Eye (tissue), 1 donor: ENCODE results near the gene TMEM18.

ENCODE experiments used
- DNase-seq: peaks from one replicate; pipeline ENCODE4 v3.0.0-alpha.2; 2015

The TMEM18 gene

DNA sequence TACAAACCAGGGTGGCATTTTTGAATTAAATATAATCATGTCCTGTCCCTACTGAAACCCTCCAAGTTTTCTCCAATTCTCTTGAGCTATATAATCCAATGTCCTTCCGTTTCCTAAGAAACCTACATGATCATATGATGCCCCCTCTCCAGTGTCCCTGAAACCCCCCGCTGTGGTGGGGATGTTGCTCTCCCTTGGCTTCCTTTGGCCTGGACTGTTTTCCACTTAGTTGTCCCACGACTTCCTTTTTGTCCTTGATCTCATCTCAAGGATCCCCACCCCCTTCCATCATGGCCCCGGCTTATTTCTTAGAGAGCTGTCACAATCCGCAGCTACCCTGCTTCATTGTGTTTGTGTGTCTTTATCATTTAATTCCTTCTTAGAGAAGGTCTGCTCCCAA lies 43.8 kb downstream of the TMEM18 start:
- DNase-seq = no peak

DNA sequence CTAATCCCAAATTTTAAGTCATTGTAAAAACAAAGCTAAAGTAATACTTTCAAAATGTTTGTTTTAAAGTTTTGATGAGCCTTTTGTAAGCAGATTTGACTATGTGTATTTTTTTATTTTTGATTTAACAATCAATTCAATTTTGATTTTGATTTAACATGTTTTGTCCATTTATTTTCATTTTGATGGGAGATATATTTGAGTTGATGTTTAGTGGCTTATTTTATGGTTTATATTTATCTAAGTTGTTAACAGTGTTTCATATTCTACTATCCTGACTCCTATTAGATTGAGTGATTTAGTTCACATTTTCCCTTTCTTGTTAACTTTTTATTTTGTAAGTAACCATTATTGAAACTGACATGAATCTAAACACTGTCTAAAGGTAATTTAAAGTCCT lies 44.7 kb downstream of the TMEM18 start:
- DNase-seq = no peak

DNA sequence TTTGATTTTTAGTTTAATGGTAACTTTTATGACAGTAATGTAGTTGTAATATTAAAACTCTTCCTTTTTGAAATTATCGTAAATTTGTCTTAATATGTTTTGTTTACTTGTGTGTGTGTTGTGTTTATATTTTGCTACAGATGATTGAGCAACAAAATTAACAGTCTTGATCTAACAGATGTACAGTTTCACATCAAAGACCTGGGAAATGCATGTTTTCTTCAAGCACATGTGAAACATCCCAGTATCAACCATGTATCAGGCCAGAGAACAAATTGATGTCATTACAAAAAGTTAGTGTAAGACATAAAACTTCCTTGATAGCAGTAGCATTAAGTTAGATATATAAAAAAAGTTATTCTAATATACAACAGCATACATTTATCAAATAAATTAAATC lies 45.5 kb downstream of the TMEM18 start:
- no peak for DNase-seq

DNA sequence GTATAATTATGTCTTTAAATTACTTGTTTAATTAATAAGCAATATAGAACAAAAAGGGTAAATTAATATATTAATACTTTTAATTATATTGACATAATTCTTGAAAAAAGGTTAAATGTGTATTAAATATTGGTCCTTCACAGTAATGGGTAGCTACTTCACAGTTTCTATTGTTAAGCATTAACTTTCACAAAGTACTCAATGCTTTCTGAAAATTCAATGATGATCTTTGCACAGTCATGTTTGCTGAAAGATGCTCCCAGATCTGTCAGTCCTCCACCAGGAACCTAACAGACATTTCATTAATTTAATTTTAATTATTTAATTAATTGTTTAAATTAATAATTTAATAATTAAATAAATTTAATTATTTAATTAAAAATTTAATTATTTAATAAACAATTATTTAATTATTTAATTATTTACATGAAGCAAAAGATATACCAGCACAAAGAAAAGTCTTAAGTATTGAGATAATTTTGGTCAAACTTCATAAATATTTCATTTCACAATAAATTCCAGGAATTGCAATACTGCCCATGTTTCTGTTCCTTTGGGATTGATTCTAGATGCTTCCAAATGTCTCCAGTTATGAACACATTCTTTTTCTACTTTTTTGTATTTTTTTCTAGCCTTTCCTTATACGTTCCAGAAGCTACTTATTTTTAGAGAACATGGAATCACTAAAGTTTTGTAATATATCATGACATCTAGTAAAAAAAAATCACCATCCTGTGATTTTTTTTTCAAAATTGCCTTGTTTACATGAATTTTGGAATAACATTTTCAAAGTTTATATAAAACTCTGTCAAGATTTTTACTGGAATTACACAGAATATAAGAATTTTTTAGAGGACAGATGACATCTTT lies 46.5 kb downstream of the TMEM18 start:
- DNase-seq = peak; percentile 39

DNA sequence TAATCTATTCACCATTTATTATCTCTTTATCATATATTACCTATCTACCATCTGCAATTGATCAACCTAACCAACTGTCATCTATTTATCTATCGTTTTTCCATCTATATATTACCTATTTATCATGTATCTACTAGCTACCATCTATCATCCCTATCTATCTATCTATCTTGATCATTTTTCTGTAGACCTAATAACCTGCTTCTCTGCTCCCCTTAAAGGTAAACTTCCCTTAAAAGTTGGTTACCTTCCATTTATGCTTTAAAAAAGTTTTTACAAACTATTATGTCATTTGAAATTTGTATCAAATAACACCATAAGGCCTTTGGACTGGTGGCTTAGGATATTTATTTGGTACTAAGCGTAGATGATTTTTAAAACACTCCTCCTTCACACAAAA lies 47.2 kb downstream of the TMEM18 start:
- peak; percentile 18 for DNase-seq

DNA sequence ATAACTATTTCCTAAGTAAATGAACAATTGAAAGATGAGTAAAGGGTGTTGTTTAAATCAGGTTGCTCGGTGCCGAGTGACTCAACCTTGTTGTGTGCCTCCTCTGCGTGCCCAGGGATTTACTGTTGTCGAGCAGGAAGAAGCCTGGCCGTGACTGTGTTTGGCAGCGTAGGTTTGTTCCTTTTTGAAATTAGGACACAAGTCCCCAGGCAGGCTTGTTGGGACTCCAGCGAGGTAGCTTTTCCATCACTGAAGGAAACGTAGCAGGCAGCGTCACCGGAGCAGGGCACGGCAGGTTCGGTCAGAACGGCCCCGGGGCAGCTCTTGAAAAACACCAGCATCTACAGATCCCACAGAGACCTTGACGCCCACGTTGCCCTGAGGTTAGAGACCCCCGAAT lies 48.6 kb downstream of the TMEM18 start:
- no peak for DNase-seq

DNA sequence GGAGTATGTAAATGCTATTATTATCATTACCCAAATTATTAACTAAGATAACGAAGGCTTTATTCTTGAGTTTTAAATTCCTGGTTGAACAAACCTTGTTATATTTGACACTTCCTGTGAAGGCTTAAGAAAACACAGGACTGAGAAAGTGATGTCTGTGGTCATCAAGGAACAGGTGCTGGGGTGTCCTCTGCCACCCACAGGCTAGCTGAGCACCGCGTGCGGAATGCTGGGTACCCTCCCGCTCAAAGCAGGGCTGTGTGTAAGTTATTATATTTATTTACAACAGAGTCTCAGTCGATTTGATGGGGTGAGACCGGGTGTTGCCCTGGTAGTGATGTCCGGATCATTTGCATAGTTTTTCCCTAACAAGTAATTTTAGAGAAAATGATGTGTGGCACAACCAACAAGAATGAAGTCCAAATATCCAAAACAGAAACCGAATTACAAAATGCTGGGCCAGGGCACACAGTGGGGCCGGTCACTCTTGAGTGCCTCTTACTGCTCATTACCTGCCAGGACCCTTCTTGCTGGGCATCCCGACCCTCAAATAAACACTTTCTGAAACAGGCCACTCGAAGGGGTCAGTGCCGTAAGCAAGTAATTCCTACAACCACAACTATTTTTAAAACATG lies 49.2 kb downstream of the TMEM18 start:
- no peak for DNase-seq

DNA sequence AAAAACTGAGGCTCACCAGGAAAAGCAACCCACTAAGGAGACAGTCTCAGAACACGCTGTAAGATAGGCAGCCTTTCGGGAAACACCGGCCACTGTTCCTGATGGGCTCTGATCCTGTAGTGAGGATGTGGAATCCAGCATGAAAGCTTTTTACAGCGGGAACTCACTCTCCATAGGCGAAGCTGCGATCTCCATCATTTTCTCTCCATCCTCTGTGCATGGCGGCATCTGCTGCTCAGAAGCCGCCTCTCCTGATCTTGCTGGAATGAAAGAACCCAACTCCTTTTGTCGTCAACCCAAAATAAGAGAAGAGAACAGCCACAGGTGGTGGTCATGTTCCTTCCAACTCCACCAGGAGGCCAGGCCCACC lies 49.9 kb downstream of the TMEM18 start:
- no peak for DNase-seq

DNA sequence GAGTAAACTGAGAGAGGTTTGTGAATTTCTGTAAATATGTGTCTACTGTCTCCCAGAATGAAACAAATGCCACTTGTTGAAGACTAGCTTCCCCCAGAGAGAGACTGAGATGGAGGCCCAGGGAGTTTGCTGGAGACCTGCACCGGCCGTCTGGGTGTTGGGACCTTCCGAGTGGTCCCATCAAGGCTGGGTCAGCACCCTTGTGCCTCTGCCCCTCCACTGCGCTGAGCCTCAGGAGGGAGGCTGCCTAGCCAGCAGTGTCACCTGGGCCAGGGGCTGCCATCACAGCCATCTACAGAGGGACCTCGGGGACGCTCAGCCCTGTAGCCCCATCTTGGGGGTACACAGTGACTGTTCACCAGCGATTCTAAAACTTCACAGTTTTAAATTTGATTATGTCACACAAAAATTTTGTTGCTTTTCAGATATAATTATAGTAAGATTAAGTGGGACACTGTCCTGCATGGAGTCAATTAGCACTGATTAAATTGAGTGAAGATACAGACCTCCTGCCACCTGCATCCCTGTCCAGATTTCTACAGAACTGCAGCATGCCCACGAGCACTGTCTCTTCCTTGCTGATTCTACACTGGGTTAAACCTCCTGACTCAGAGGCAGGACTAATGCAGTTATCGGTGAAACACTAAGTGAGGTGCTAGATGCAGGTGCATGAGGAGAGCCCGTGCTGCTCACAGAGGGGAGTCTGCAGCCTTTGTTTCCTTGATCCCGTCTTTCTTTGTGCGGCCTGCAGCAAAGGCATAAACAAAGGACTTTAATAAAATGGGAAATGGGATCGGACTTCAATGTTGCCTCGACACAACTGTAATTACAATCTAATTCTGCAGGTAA lies 50.5 kb downstream of the TMEM18 start:
- peak; percentile 9 for DNase-seq

DNA sequence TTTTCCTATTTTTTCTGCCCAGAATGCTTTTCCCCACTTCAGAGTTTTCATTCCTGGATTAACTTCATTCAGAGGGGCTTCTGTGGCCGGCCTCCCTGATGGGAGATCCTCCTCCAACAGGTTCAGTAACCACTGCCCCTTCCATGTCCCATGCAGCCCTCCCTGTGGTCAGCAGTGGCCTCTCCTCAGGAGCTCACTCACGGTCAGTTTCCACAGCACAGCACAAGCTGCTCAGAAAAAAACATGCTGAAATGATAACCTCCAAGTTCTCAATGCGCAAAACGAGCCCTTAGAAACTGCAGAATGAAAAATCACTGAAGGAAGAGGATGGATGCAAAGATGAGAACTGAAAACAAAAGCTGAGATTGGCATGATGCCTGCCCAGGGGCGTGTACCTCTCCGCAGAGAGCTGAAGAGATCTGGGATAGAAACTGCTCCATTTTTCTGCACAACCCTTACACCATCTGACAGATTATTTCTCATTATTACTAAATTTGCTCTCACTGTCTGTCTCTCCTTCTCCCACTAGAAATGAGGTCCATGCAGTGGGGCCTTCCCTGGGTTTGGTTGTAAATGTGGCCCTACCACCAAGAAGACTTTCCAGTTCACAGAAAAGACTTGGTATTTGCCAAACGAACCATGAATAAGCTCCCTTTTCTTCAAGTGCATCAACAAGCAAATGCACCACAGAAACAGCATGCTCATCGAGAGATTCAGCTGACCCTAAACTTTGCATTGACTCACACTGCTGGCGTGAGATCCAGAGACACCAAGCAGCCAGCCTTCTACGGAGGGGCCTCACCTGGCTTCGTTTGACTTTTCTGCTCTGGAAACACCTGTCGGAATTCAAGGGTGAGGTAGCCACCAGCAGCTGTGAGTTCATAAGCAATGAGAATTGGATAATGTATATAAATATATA lies 51.5 kb downstream of the TMEM18 start:
- peak; percentile 70 for DNase-seq

DNA sequence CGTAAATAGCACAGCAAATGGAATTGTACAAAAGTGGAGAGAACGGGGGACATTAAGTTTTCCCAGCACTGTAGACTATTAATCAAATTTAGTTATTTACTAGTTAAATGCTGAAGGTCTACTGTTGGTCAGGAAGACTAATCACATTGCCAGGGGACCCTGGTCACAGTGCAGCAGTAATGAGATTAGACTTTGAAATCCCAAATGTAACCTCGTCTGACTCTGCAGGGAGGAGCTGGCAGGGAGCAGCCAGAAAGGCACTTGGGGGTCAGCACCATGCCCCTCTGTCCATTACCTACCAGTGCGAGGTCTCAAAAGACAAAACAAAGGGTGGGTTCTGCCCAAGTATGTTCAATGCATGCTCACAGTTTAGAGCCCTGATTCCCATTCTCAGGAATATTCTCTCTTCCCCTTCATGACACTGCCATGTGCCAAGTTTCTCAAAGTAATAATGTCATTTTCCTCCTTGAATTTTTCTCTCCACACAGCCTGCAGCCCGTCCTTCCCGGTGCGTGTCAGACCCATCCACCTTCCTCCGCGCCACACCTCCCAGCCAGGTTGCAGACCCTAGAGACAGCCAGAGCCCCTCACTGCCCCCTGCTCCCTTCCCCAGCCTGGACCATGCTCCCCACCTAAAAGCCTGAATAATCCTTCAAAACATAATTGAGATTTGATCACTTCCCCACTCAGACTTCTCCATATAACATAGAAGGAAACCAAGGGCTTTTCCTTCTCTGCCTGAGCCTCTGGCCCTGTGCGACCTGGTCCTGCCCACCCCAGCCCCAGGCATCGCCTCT lies 52.5 kb downstream of the TMEM18 start:
- peak; percentile 9 for DNase-seq

DNA sequence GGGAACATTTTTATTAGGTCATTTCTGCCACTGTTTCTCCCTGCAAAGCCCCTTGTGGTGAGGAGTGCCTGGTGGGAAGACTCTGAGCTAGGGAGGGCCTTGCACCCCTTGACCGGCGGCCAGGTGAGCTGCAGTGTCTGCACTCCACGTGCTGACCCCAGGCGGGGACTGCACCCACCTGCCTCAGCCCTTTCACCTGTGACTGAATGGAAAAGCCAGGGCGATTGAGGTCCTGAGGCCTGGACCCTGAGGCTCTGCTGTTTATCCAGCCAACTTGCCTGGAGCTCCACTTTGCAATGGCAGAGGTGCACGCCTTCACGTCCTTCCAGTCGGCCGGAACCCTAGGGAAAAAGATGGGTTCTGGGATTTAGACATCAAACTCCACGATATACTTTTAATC lies 53.1 kb downstream of the TMEM18 start:
- DNase-seq = no peak

DNA sequence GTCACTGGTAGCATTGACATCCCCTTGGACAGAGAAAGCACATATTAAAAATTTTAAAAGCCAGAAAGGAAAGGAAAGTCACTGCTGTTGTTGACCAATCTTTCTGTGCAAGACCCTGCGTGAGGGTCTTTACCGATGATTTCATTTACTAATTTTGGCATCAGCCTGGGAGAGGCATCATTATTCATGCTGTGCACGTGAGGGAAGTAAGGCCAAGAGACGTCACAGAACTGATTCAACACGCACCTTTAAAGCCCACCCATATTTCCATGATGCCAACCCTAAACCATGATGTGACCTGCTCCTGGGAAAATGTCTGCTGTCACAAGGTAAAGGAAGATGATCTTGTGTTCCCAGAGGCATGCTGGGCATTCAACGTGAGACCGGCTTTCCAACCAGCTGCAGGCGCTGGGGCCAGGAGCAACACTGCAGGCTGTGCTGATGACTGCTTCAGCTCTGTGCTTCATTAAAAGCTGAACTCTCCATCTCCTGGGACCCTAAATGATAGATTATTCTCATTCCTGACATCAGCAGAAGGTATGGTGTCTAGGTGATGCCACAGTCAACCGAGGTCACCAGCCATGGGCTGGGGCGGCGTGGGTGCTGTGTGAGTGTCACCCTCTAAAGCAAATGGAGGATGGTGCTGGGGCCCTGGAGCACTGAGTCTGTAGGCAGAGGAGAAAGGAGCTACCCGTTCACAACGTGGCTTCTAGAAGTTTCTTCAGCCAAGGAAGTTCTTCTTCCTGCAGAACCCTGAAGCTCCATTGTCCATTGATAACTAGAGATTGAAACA lies 53.9 kb downstream of the TMEM18 start:
- DNase-seq = no peak

DNA sequence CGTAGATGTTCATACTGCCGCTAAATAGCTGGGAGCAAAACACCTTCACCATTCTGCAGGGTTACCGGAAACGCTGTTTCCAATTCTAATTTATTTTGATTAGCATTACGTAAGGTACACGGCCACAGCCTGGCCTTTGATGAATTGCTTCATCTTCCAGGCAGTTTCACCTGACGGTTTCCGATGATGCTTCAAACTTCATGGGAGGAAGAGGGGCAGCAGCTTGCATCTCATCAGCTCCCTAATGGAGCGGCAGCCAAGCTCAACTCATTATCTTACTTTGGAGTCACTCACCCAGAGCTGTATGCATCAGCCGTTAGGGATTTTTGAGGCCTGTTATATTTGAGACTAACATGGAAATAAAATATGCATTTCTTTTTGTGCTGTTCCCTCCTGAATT lies 54.8 kb downstream of the TMEM18 start:
- DNase-seq = no peak

DNA sequence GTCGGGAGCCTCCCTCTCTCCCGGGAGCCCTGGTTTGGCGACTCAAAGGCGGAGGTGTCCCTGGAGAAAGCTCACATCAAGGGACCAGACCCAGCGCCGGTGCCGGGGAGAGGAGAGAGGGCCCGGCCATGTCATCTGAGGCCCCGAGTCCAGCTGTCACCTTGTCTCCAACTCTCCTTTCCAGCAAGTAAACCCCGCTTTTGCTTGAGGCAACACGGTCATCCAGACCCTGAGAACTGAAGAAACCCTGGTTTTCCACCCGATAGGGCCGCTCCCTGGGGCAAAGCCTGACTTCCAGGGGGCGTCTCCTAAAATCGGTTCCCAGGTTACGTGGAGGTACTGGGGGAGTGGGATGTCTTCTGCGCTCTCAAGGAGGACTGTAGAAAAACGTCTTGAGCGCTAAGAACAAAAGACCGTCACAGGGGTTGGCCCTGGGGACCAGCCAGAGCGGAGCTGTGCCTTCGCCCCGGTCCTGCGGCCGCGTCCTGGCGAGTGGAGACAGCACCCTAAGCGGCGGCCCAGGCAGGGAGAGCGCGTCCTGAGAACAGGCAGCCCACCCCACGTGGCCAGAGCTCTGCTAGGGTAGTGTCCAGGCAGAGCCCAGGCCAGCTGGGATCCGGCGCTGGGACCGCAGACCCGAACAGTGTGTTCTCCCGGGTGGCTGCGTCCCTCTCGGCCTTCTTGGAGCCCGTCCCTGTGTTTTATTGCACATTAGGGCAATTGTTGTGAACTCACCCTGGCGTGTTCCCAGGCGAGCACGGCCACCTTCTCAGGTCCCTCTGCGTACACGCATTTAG lies 55.7 kb downstream of the TMEM18 start:
- DNase-seq = no peak

DNA sequence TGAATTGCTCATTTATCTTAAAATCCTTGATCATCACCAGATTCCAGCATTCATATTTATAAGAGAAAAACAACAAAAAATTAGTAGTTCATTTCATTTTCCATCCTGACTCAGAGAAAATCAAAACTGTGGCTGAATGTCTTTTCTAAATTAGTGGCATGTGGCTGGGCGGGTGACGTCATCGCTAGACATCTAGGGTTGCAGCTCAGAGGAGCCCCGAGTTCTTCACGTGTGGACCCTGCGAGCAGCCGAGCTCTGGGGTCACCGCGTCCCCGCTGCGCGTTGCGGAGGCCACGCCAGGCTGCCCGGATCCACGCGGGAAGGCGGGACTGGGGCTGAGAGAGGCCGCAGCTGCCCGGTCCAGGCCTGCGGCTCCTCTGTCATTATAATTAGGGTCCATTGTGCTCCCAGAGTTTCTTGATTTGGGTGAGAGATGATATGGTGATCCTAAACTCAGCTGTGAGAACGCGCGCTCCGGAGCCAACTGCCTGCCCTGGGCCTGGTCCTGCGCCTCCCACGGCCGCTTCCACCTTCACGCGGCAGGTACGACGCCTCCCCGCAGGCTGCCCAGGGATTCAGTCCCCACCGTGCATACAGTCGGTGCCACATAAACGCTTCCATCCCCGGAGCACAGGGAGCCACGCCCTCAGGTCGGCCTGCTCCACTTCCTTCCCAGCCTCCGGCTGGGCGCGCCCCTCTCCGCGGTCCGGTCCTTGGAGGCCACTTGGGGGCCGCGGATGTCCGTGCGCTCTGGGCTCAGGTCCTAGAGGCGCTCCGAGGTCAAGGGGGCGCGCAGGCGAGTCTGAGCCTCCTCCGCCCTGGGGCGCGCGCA lies 56.5 kb downstream of the TMEM18 start:
- no peak for DNase-seq

DNA sequence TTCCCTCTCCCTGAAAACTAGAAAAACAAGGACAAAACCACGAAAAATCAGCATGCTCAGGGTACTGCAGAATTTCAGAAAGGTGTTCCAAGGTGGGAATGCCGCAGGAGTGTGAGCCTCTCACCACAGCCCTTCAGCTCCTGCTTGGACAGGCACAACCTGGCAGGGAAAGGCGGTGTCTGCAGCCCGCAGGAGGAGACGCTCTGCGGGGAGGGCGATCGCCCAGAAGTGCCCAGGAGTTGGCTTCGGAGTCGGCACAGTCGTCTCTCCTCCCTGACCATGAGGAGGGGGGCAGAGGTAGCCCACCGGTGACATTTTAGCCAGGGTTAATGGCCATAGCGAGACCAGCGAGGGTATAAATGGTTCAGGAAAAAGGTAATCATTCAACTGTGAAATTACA lies 57.2 kb downstream of the TMEM18 start:
- DNase-seq = no peak

DNA sequence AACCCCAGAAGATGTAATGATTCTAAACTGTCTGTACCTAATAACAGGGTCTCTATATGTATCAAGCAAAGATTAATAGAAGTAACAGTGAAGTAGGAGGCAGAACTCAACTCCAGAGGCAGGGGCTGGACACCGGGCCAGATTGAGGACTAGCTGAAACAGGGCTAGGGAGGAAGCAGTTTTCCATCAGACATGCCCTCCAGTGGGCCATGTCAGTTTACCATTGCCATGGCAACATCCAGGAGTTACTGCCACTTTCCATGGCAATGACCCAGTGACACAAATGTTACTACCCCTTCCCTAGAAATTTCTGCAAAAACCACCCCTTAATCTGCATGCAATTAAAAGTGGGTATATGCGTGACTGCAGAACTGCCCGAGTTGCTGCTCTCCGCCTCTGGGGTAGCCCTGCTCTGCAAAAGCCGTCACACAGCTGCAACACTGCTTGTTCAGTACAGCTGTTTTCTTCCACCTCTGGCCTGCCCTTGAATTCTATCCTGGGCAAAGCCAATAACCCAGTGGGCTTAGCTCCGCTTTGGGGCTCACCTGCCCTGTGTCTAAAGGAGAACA lies 58.7 kb downstream of the TMEM18 start:
- no peak for DNase-seq

DNA sequence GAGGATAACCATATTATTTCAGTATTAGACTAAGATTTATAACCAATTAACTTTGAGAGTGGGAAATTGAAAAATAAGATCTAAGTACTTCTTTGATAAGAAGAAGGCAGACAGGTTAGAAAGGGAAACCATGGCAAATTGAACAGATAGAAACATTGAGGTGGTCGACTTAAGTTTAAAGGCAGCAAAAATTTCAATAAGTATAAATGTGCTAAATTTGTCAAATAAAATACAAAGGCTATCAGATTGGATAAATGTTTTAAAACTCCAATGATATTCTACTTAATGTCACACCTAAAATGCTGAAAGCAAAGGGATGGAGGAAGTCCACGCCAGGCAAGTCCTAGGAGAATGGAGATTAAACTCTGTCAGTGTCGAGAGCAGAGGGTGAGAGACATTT lies 59.2 kb downstream of the TMEM18 start:
- DNase-seq = no peak
